PC-3 (cell line): ENCODE results near the gene ZNF382. TPM values are rescaled to one million over a fixed set of nuclear protein-coding genes. Genes with fewer than 3 reads are reported as not detected.

Experiments
- ATAC-seq: fragments of 200-7000 bp; cut with Tn5 transposase; 2 replicates; pipeline ENCODE4 v1.9.1; 2020; ENCODE audit warnings: mild to moderate bottlenecking, moderate library complexity
- Bru-seq: library from RNA; stranded (reverse); fragments of 400-500 nt; gene quantifications from one replicate; lab custom pipeline; 2021; lab: Mats Ljungman, UMichigan
- BruChase-seq, 2 experiments: library from RNA; stranded (reverse); fragments of 400-500 nt; gene quantifications; one replicate each; lab custom pipeline; 2021; lab: Mats Ljungman, UMichigan
- BruUV-seq: library from RNA; stranded (reverse); fragments of 400-500 nt; replicated peaks from 2 replicates; lab custom pipeline; 2021; lab: Mats Ljungman, UMichigan
- CTCF ChIA-PET: fragments of 300-600 bp; sonication (Branson Sonifier 250); formaldehyde crosslinking; loops from one replicate; lab custom pipeline; 2022; ENCODE audit warnings: antibody characterized with exemption; lab: Charles Lee
- POLR2A ChIA-PET: fragments of 300-600 bp; sonication (Branson Sonifier 250); formaldehyde crosslinking; loops from one replicate; lab custom pipeline; 2022; ENCODE audit warnings: antibody characterized with exemption; ENCODE audit not compliant: unreplicated experiment; lab: Charles Lee
- DNase-seq: peaks from one replicate; pipeline ENCODE4 v3.0.0-alpha.2; 2015
- H2AFZ ChIP-seq: fragments of 300-600 bp; sonication (generic); 2 replicates; pipeline ENCODE4 v1.6.0; 2016; ENCODE audit warnings: antibody characterized with exemption, low read length
- H3F3A ChIP-seq: fragments of 300-600 bp; sonication (generic); one replicate; pipeline ENCODE4 v1.6.0; 2017; ENCODE audit warnings: antibody characterized with exemption, low read length, control low read depth, mild to moderate bottlenecking; ENCODE audit not compliant: unreplicated experiment
- H3K27ac ChIP-seq: fragments of 300-600 bp; sonication (generic); 2 replicates; pipeline ENCODE4 v1.5.1; 2016; ENCODE audit warnings: mild to moderate bottlenecking, low read length
- H3K27me3 ChIP-seq: fragments of 300-600 bp; sonication (generic); 2 replicates; pipeline ENCODE4 v1.6.1; 2016; ENCODE audit warnings: low read length, mixed read lengths
- H3K36me3 ChIP-seq: fragments of 300-600 bp; sonication (generic); 2 replicates; pipeline ENCODE4 v1.6.1; 2016; ENCODE audit warnings: low read depth, mixed run types, low read length, mixed read lengths
- H3K4me1 ChIP-seq: fragments of 300-600 bp; sonication (generic); 2 replicates; pipeline ENCODE4 v1.5.1; 2016; ENCODE audit warnings: low read length; ENCODE audit not compliant: insufficient read depth
- H3K4me2 ChIP-seq: fragments of 300-600 bp; sonication (generic); 2 replicates; pipeline ENCODE4 v1.6.0; 2016; ENCODE audit warnings: low read length
- H3K4me3 ChIP-seq: fragments of 300-600 bp; sonication (generic); 2 replicates; pipeline ENCODE4 v1.5.1; 2016; ENCODE audit warnings: mild to moderate bottlenecking, low read length, mixed read lengths
- H3K79me2 ChIP-seq: fragments of 300-600 bp; sonication (generic); 2 replicates; pipeline ENCODE4 v1.6.1; 2017; ENCODE audit warnings: low read length, mixed read lengths
- H3K9ac ChIP-seq: fragments of 300-600 bp; sonication (generic); 2 replicates; pipeline ENCODE4 v1.6.0; 2016; ENCODE audit warnings: mild to moderate bottlenecking, low read length
- H3K9me2 ChIP-seq: fragments of 300-600 bp; sonication (generic); replicated peaks from 2 replicates; pipeline ENCODE4 v1.6.1; 2016; ENCODE audit warnings: mixed run types, low read length, mixed read lengths
- H3K9me3 ChIP-seq: fragments of 300-600 bp; sonication (generic); 2 replicates; pipeline ENCODE4 v1.6.1; 2016; ENCODE audit warnings: low read length, mixed read lengths
- H4K20me1 ChIP-seq: fragments of 300-600 bp; sonication (generic); 2 replicates; pipeline ENCODE4 v1.6.1; 2016; ENCODE audit warnings: low read length, mixed read lengths
- EZH2 ChIP-seq: fragments of 300-600 bp; sonication (generic); IDR thresholded peaks from one replicate; pipeline ENCODE4 v1.6.1; 2017; ENCODE audit warnings: antibody characterized with exemption, mild to moderate bottlenecking, low read length; ENCODE audit not compliant: unreplicated experiment
- EZH2phosphoT487 ChIP-seq: fragments of 300-600 bp; sonication (generic); IDR thresholded peaks from 2 replicates; pipeline ENCODE4 v1.6.1; 2018; ENCODE audit warnings: mild to moderate bottlenecking, antibody characterized with exemption, low read length, borderline replicate concordance
- intact Hi-C: fragments of 100-400 bp; cut with micrococcal nuclease; formaldehyde crosslinking; loops from 2 replicates; pipeline ENCODE4 v1.9.0; 2023
- long read RNA-seq: library from polyadenylated mRNA; unstranded; transcript quantifications from one replicate; pipeline ENCODE4 v2.0.0, GENCODE V29; 2021; ENCODE audit not compliant: unreplicated experiment
- total RNA-seq: library from RNA; depleted of rRNA; stranded (reverse); fragments of >200 nt; gene quantifications from 2 replicates; pipeline ENCODE4 v1.2.3, GENCODE V29; 2014; rRNA removed
- TF ChIP-seq, protein P1 (sequence below): fragments of 300-600 bp; sonication (generic); conservative IDR thresholded peaks from 2 replicates; pipeline ENCODE4 v1.5.1; 2017; ENCODE audit warnings: antibody characterized with exemption, low read depth, mild to moderate bottlenecking, low read length

ZNF382 gene
- total RNA-seq (0.75 and 0.91 TPM in 2 replicates), Bru-seq, nascent RNA (percentile 43 among the genes with signal in this experiment), BruChase-seq, experiment 1, labeled RNA remaining after a 6-hour chase (percentile 48 among the genes with signal in this experiment), BruChase-seq, experiment 2, labeled RNA remaining after a 2-hour chase (percentile 58 among the genes with signal in this experiment)
- long read RNA-seq, partial matches to known transcripts, result 0 of 8 reads
- long read RNA-seq, other reads (novel, unspliced or antisense), result 8 of 8 reads

DNA sequence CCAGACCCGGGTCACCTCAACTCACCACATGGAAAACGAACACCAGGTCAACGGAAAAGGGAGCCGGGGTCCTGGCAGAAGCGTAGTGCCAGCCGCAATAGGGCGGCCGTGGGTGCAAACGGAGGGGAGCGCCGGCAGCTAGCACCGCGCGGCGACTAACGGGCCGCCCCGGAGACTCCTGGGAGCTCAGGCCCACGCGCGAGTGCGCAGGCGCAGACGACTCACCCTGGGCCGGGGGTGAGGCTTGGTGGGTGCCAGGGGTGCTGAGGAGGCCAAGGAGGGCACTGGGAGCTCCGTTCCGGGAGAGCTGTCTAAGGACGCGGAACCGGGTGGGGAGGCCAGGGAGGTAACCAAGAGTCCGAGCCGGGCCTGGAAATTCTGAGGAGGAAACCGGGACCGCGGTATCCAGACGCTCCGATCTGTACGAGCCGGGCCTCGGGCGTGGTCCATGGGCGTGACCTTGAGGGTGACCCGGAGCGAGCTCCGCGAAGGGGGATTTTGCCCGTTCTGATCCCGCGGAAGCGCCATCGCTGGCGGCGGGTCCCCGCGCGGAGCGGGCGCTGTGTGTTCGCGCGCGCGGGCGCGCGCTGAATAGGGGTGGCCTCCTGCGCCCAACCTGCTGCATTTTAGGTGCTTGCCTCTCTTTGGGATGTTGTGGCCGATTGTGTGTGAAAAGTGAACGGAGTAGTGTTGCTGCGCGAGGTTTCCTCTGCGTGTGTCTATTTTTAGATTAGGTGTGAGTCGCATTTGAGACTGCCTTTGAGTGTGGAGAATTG is at the start of gene ZNF382:
Gene ZNF382, plus strand, starts transcription at position 213 of the 776 bp plus-strand sequence. CDS start 4,602 bp downstream, outside the sequence.
- H3K36me3 ChIP-seq, result no peaks in the 10 kb centered on the region
- peak within 1 kb of the TSS; percentile 92 for H2AFZ ChIP-seq
- intact Hi-C loops, result no loop called here
- BruUV-seq, result no TSS peak
- DNase-seq (peak; percentile 16), ATAC-seq (peak; percentile 91)
- peak within 1 kb of the TSS; percentile 81 for H3K4me2 ChIP-seq
- peak within 1 kb of the TSS; percentile 73 for H3K4me3 ChIP-seq
- no peaks in the 10 kb centered on the region for H3K4me1 ChIP-seq
- peak within 1 kb of the TSS; percentile 40 for H3K9ac ChIP-seq
- ChIA-PET CTCF (no interaction called here), POLR2A (no interaction called here)
- no peaks in the 10 kb centered on the region for H3K9me2 ChIP-seq
- no peaks in the 10 kb centered on the region for H3K27me3 ChIP-seq
- no peaks in the 10 kb centered on the region for H3F3A ChIP-seq
- peaks cover 16% of the 10 kb centered on the region; the same call in 1 of the 2 replicates for H3K9me3 ChIP-seq
- H3K79me2 ChIP-seq, result no peaks in the 10 kb centered on the region
- no peaks in the 10 kb centered on the region for H4K20me1 ChIP-seq
- no peak within 1 kb of the TSS for H3K27ac ChIP-seq
- no peak for TF ChIP-seq EZH2phosphoT487
- TF ChIP-seq, protein P1, sequence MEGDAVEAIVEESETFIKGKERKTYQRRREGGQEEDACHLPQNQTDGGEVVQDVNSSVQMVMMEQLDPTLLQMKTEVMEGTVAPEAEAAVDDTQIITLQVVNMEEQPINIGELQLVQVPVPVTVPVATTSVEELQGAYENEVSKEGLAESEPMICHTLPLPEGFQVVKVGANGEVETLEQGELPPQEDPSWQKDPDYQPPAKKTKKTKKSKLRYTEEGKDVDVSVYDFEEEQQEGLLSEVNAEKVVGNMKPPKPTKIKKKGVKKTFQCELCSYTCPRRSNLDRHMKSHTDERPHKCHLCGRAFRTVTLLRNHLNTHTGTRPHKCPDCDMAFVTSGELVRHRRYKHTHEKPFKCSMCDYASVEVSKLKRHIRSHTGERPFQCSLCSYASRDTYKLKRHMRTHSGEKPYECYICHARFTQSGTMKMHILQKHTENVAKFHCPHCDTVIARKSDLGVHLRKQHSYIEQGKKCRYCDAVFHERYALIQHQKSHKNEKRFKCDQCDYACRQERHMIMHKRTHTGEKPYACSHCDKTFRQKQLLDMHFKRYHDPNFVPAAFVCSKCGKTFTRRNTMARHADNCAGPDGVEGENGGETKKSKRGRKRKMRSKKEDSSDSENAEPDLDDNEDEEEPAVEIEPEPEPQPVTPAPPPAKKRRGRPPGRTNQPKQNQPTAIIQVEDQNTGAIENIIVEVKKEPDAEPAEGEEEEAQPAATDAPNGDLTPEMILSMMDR, result no peak
- no peak for TF ChIP-seq EZH2

DNA sequence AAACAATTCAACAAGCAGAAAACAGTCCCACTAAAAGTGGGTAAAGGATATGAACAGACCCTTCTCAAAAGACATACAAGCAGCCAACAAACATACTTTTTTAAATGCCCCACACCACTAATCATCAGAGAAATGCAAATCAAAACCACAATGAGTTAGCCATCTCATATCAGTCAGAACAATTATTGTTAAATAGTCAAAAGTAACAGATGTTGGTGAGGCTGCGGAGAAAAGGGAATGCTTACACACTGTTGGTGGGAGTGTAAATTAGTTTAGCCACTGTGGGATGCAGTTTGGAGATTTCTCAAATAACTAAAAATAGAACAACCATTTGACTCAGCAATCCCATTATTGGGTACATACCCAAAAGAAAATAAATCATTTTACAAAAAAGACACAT is 40.7 kb upstream of the ZNF382 start:
- no peaks in the 10 kb centered on the region for H3F3A ChIP-seq
- no peak overlapping the region for H3K27ac ChIP-seq
- no peaks in the 10 kb centered on the region for H3K4me1 ChIP-seq
- H3K79me2 ChIP-seq, result no peaks in the 10 kb centered on the region
- no peak overlapping the region for H2AFZ ChIP-seq
- intact Hi-C loops, result no loop called here
- H3K4me3 ChIP-seq, result no peak overlapping the region
- TF ChIP-seq EZH2phosphoT487, result no peak
- no peak for TF ChIP-seq EZH2
- TF ChIP-seq, protein P1, result no peak
- H3K9me3 ChIP-seq, result peaks cover 14% of the 10 kb centered on the region; the same call in 1 of the 2 replicates
- H3K36me3 ChIP-seq, result peaks cover 67% of the 10 kb centered on the region
- BruUV-seq, result no TSS peak
- ChIA-PET POLR2A (no interaction called here), CTCF (no interaction called here)
- H3K27me3 ChIP-seq, result no peaks in the 10 kb centered on the region
- H3K9me2 ChIP-seq, result no peaks in the 10 kb centered on the region
- H3K4me2 ChIP-seq, result no peak overlapping the region
- no peaks in the 10 kb centered on the region for H4K20me1 ChIP-seq
- DNase-seq (no peak), ATAC-seq (no peak)
- H3K9ac ChIP-seq, result no peak overlapping the region
